Stomach smooth muscle (tissue), 2 donors: Measurements from ENCODE around the gene LDHA.

ENCODE experiments used
- H3K27ac ChIP-seq: one replicate; pipeline ENCODE4 v1.7.0; 2013; ENCODE audit warnings: mild to moderate bottlenecking, low read length, inconsistent platforms
- H3K27me3 ChIP-seq, 2 donors: one replicate each; pipeline ENCODE4 v1.7.0; 2013; ENCODE audit warnings: low read length in 2 of 2; ENCODE audit not compliant: insufficient read depth in 2 of 2, control insufficient read depth in 1 of 2
- H3K36me3 ChIP-seq, 2 donors: one replicate each; pipeline ENCODE4 v1.7.0; 2013; ENCODE audit warnings: low read length in 2 of 2; ENCODE audit not compliant: control insufficient read depth in 2 of 2, insufficient read depth in 2 of 2
- H3K4me1 ChIP-seq: one replicate; pipeline ENCODE4 v1.7.0; 2013; ENCODE audit warnings: low read length; ENCODE audit not compliant: control insufficient read depth, insufficient read depth
- H3K4me3 ChIP-seq, 2 donors: one replicate each; pipeline ENCODE4 v1.7.0; 2013; ENCODE audit warnings: low read length in 2 of 2
- H3K9ac ChIP-seq, 2 donors: one replicate each; pipeline ENCODE4 v1.7.0; 2013; ENCODE audit warnings: low read length in 2 of 2, mild to moderate bottlenecking in 1 of 2
- H3K9me3 ChIP-seq, 2 donors: one replicate each; pipeline ENCODE4 v1.7.0; 2013; ENCODE audit warnings: low read length in 2 of 2; ENCODE audit not compliant: control insufficient read depth in 2 of 2
- donor health status: healthy.
- donor health status: Pancreatic carcinoma.

Gene LDHA

DNA sequence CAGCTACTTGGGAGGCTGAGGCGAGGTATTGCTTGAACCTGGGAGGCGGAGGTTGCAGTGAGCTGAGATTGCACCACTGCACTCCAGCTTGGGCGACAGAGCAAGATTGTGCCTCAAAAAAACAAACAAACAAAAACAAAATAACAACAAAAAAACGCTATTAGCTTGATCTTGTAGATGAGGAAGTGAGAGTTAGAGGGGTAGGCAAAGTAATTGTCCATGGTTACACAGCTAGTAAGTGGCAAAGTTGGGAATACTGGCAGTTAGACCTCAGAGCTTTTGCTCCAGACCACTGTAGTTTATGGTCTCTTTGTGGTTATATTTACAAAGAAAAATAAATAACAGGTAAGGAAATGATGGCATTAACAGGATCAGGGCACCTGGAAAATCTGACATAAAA is 32.9 kb downstream of the LDHA start:
- no peak overlapping the region for H3K27ac ChIP-seq
- no peak overlapping the region for H3K4me3 ChIP-seq
- H3K9me3 ChIP-seq, result no peaks in the 10 kb centered on the region
- H3K36me3 ChIP-seq, result no peaks in the 10 kb centered on the region
- no peaks in the 10 kb centered on the region for H3K4me1 ChIP-seq
- no peaks in the 10 kb centered on the region for H3K27me3 ChIP-seq
- H3K9ac ChIP-seq, result no peak overlapping the region

GRCh38 chr11:18429332-18429731 is 35.0 kb downstream of the LDHA start:
- H3K9me3 ChIP-seq, result no peaks in the 10 kb centered on the region
- H3K4me1 ChIP-seq, result no peaks in the 10 kb centered on the region
- no peak overlapping the region for H3K9ac ChIP-seq
- no peaks in the 10 kb centered on the region for H3K36me3 ChIP-seq
- no peaks in the 10 kb centered on the region for H3K27me3 ChIP-seq
- no peak overlapping the region for H3K4me3 ChIP-seq
- H3K27ac ChIP-seq, result no peak overlapping the region

DNA sequence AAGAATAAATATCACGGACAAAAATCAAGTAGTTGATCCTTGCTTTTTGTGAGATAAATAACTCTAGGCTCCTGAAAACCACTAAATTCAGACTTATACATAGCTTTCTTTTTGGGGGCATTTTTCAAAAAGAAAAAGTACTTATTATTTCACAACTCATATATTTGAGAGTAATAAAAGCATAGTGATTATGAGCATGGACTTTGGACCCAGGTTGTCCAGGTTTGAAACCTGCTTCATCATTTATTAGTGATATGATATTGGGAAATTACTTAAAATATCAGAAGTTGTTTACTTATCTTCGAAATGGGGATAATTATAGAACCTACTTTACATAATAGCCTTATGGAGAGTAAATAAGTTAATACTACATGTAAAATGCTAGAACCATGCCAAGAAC is 44.3 kb downstream of the LDHA start:
- Histone ChIP-seq H3K36me3 (no peaks in the 10 kb centered on the region), H3K27me3 (no peaks in the 10 kb centered on the region), H3K4me3 (no peak overlapping the region), H3K9ac (no peak overlapping the region), H3K27ac (no peak overlapping the region), H3K4me1 (no peaks in the 10 kb centered on the region), H3K9me3 (no peaks in the 10 kb centered on the region)

DNA sequence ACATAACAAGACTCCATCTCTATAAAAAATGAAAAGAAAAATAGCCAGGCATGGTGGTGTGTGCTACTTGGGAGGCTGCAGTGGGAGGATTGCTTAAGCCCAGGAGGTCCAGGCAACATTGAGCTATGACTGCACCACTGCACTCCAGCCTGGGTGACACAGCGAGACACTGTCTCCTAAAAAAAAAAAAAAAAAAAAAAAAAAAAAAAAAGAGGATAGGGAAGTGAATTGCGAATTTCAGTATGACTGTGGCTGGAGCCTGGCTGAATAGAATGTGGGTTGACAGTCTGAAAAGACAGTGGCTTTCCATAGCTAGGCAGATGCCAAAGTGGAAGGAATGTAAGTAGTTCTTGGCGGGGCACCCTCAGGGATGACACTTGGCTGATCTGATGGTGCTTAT is 54.9 kb downstream of the LDHA start:
- no peak overlapping the region for H3K4me3 ChIP-seq
- no peaks in the 10 kb centered on the region for H3K36me3 ChIP-seq
- H3K9ac ChIP-seq, result no peak overlapping the region
- H3K4me1 ChIP-seq, result no peaks in the 10 kb centered on the region
- H3K27me3 ChIP-seq, result no peaks in the 10 kb centered on the region
- H3K27ac ChIP-seq, result no peak overlapping the region
- no peaks in the 10 kb centered on the region for H3K9me3 ChIP-seq

GRCh38 chr11:18452927-18453326 is 58.6 kb downstream of the LDHA start:
- Histone ChIP-seq H3K36me3 (no peaks in the 10 kb centered on the region), H3K27ac (no peak overlapping the region), H3K4me3 (no peak overlapping the region), H3K27me3 (peaks cover 3 to 6% of the 10 kb centered on the region in 2 donors), H3K4me1 (no peaks in the 10 kb centered on the region), H3K9ac (no peak overlapping the region), H3K9me3 (no peaks in the 10 kb centered on the region)

DNA sequence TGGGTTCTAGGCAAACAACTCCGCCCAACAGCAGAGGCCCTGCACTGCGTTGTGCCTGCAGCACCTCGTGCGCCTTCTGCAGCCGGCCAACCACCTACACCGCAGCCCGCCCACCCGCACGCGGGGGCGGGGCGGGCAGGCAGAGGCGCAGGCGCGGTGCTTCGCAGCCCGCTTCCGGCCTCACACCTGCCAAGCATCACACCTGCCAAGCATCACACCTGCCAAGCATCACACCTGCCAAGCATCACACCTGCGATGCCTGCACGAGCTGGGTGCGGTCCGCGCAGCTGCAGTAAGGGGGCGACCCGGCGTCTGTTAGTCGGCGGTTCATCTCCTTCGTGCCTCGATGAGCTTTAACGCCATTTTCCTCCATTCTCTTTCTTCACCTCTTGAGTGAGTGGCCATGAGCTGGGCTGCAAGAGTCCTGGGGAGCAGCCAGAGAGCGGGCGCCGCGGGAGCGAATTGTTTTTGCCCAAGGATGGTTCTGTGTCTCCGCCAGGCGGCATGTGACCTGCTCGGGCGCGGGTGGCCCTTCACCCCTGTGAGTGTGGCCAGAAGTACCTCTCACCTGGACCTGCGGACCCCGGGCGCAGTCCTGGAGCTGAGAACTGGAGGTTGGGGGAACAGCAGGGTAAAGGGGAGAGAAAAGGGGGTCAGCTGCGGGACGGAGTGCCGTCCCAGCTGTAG is 61.5 kb downstream of the LDHA start, which contains the start of gene LDHAL6A:
TSS of gene LDHAL6A (plus strand) at position 171 of the 687 bp plus-strand sequence. CDS start 825 bp downstream, outside the sequence.
- no peaks in the 10 kb centered on the region for H3K9me3 ChIP-seq
- H3K27ac ChIP-seq, result no peak within 1 kb of the TSS
- peak within 1 kb of the TSS in 1 of 2 donors; percentile 22 for H3K4me3 ChIP-seq
- H3K4me1 ChIP-seq, result no peaks in the 10 kb centered on the region
- H3K36me3 ChIP-seq, result no peaks in the 10 kb centered on the region
- H3K27me3 ChIP-seq, result peaks cover 3 to 6% of the 10 kb centered on the region in 2 donors
- no peak within 1 kb of the TSS for H3K9ac ChIP-seq

GRCh38 chr11:18457450-18457849 is 63.1 kb downstream of the LDHA start:
- Histone ChIP-seq H3K4me1 (no peaks in the 10 kb centered on the region), H3K9me3 (no peaks in the 10 kb centered on the region), H3K27me3 (peaks cover 3 to 6% of the 10 kb centered on the region in 2 donors), H3K36me3 (no peaks in the 10 kb centered on the region), H3K9ac (no peak overlapping the region), H3K4me3 (no peak overlapping the region), H3K27ac (no peak overlapping the region)
